GM19468 (cell line): Measurements from ENCODE around the gene CCDC102A.

Experiments used
- ATAC-seq: cut with Tn5 transposase; IDR thresholded peaks from one replicate; pipeline ENCODE4 v1.9.1; 2021; ENCODE audit warnings: mild to moderate bottlenecking, moderate library complexity, moderate number of reproducible peaks; ENCODE audit not compliant: unreplicated experiment; ENCODE audit errors: extremely low read depth

CCDC102A gene

GRCh38 chr16:57481421-57481820, 55.0 kb downstream of the CCDC102A start:
- no peak for ATAC-seq

GRCh38 chr16:57480754-57481230, 55.6 kb downstream of the CCDC102A start:
- no peak for ATAC-seq

- ATAC-seq, result no peak
Observed at GRCh38 chr16:57479976-57480753, 56.2 kb downstream of the CCDC102A start.

GRCh38 chr16:57479205-57479975, 57.0 kb downstream of the CCDC102A start:
- ATAC-seq, result no peak

GRCh38 chr16:57478396-57479204, 57.8 kb downstream of the CCDC102A start:
- no peak for ATAC-seq

- no peak for ATAC-seq
Observed at GRCh38 chr16:57477531-57478202, 58.7 kb downstream of the CCDC102A start.

- ATAC-seq, result no peak
Observed at GRCh38 chr16:57476546-57477410, 59.6 kb downstream of the CCDC102A start.

- ATAC-seq, result peak; percentile 73
Observed at GRCh38 chr16:57475711-57476339, 60.5 kb downstream of the CCDC102A start.

- ATAC-seq, result no peak
Observed at GRCh38 chr16:57474671-57475661, 61.4 kb downstream of the CCDC102A start.

- no peak for ATAC-seq
Observed at GRCh38 chr16:57473906-57474305, 62.5 kb downstream of the CCDC102A start.

GRCh38 chr16:57473176-57473840, 63.1 kb downstream of the CCDC102A start:
- no peak for ATAC-seq

GRCh38 chr16:57472665-57473060, 63.7 kb downstream of the CCDC102A start:
- no peak for ATAC-seq

GRCh38 chr16:57471852-57472664, 64.3 kb downstream of the CCDC102A start:
- no peak for ATAC-seq

- ATAC-seq, result no peak
Observed at GRCh38 chr16:57471209-57471608, 65.2 kb downstream of the CCDC102A start.

- no peak for ATAC-seq
Observed at GRCh38 chr16:57470711-57471110, 65.7 kb downstream of the CCDC102A start.

- no peak for ATAC-seq
Observed at GRCh38 chr16:57469917-57470470, 66.4 kb downstream of the CCDC102A start.
